ENCODE measurements around the gene CELF4. TPM values are rescaled to one million over a fixed set of nuclear protein-coding genes. Genes with fewer than 3 reads are reported as not detected.

Gene CELF4
- total and polyA plus RNA-seq, 2 donors (not counting 1 experiment from before 2014, with no cell fraction given) = 0.17 TPM; not detected in 1

DNA sequence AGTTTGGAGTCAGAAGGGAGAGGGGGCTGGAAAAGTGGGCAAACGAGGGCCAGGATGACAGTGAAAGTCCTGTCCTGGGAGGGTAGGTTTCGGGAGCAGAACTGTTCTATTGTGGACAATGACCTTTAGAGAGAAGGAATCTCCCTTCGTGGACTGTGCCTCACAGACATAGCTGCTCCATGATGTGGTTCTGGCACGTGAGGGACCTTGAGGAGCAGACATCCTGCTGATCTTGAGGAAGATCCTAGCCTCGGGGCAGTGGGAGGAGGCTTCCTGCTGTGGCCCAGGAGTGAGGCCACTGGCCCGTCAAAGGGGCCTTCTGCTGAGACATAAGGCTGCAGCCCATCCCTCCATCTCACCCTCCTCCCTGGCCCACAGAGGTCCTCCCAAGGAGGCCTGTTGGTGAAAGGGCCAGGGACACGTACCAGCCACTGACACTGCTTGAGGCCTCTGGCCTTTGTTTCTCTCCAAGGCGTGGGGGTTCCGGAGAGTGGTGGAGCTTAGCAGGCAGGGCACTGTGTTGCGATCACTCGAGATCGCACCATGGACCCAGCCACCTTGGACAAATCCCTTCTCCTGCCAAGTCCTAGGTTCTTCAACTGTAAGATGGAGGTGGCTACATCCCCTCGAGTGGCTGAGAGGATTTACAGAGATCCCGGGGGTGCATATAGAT lies 167.2 kb downstream of the CELF4 start:
- DNase-seq (ENCODE audit: low read depth in 2 of 2) = no peak

DNA sequence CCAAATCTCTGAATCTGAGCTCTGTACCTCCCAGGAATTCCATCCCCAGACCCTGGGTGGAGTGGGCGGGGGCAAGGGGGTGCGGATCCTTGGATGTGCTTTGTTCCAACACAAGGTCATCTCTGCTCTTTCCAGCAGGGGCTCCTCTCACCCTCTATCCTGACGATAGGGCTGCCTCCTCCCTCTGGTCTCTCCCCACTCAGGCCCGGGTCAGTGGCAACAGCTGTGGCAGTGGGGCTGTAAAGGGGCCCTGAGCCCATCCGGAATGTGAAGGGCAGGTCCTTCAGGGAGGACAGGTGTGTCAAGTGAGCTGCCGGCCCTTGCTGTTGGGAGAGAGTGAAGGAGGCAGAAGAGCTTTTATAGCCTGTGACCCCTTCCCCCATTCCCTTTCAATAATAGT lies 167.8 kb downstream of the CELF4 start:
- H2AFZ ChIP-seq (ENCODE audit: low read length) = no peak overlapping the region
- H3K27me3 ChIP-seq (ENCODE audit: control insufficient read depth, insufficient read depth, low read length) = no peaks in the 10 kb centered on the region
- DNase-seq (ENCODE audit: low read depth in 2 of 2) = no peak
- no peak overlapping the region for H3K27ac ChIP-seq (ENCODE audit: insufficient read depth, low read length)
- no peaks in the 10 kb centered on the region for H4K20me1 ChIP-seq (ENCODE audit: control insufficient read depth, extremely low read depth, insufficient read depth, low read length)
- H3K4me1 ChIP-seq (ENCODE audit: control insufficient read depth, extremely low read depth, insufficient read depth, low read length) = peaks cover 17% of the 10 kb centered on the region
- TF ChIP-seq, protein P1, sequence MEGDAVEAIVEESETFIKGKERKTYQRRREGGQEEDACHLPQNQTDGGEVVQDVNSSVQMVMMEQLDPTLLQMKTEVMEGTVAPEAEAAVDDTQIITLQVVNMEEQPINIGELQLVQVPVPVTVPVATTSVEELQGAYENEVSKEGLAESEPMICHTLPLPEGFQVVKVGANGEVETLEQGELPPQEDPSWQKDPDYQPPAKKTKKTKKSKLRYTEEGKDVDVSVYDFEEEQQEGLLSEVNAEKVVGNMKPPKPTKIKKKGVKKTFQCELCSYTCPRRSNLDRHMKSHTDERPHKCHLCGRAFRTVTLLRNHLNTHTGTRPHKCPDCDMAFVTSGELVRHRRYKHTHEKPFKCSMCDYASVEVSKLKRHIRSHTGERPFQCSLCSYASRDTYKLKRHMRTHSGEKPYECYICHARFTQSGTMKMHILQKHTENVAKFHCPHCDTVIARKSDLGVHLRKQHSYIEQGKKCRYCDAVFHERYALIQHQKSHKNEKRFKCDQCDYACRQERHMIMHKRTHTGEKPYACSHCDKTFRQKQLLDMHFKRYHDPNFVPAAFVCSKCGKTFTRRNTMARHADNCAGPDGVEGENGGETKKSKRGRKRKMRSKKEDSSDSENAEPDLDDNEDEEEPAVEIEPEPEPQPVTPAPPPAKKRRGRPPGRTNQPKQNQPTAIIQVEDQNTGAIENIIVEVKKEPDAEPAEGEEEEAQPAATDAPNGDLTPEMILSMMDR (conservative IDR thresholded peaks at IDR 0.05 in 1 of 2, IDR thresholded peaks at IDR 0.05 in 1 of 2; ENCODE audit: low read depth in 1 of 2, low read length in 2 of 2) = no peak
- no peak for TF ChIP-seq EZH2 (IDR thresholded peaks at IDR 0.05; ENCODE audit: low read length, missing control alignments)
- no peaks in the 10 kb centered on the region for H3K9me3 ChIP-seq (ENCODE audit: control insufficient read depth, insufficient read depth, low read depth, low read length)
- H3K36me3 ChIP-seq (ENCODE audit: control insufficient read depth, insufficient read depth, low read length) = no peaks in the 10 kb centered on the region
- no peaks in the 10 kb centered on the region for H3K79me2 ChIP-seq (ENCODE audit: control insufficient read depth, insufficient read depth, low read length)
- no peak overlapping the region for H3K4me2 ChIP-seq (ENCODE audit: extremely low read depth, insufficient read depth, low read length)
- H3K9ac ChIP-seq (ENCODE audit: insufficient read depth, low read length) = no peak overlapping the region
- H3K4me3 ChIP-seq (replicated peaks in 1 of 4; ENCODE audit: control extremely low read depth in 1 of 4, insufficient read depth in 1 of 4, low read depth in 3 of 4, low read length in 4 of 4) = no peak overlapping the region

More for the DNA sequence above, 167.2 kb downstream of the CELF4 start:
- Histone ChIP-seq H2AFZ (ENCODE audit: low read length) (no peak overlapping the region), H3K9ac (ENCODE audit: insufficient read depth, low read length) (no peak overlapping the region), H3K36me3 (ENCODE audit: control insufficient read depth, insufficient read depth, low read length) (no peaks in the 10 kb centered on the region), H3K4me3 (replicated peaks in 1 of 4; ENCODE audit: control extremely low read depth in 1 of 4, insufficient read depth in 1 of 4, low read depth in 3 of 4, low read length in 4 of 4) (no peak overlapping the region), H3K4me1 (ENCODE audit: control insufficient read depth, extremely low read depth, insufficient read depth, low read length) (peaks cover 20% of the 10 kb centered on the region), H3K4me2 (ENCODE audit: extremely low read depth, insufficient read depth, low read length) (no peak overlapping the region), H3K79me2 (ENCODE audit: control insufficient read depth, insufficient read depth, low read length) (no peaks in the 10 kb centered on the region), H3K9me3 (ENCODE audit: control insufficient read depth, insufficient read depth, low read depth, low read length) (no peaks in the 10 kb centered on the region), H3K27me3 (ENCODE audit: control insufficient read depth, insufficient read depth, low read length) (no peaks in the 10 kb centered on the region), H3K27ac (ENCODE audit: insufficient read depth, low read length) (no peak overlapping the region), H4K20me1 (ENCODE audit: control insufficient read depth, extremely low read depth, insufficient read depth, low read length) (no peaks in the 10 kb centered on the region)
- no peak for TF ChIP-seq EZH2 (IDR thresholded peaks at IDR 0.05; ENCODE audit: low read length, missing control alignments)
- TF ChIP-seq, protein P1 (conservative IDR thresholded peaks at IDR 0.05 in 1 of 2, IDR thresholded peaks at IDR 0.05 in 1 of 2; ENCODE audit: low read depth in 1 of 2, low read length in 2 of 2) = no peak

- H2AFZ ChIP-seq (ENCODE audit: low read length) = no peak overlapping the region
- no peaks in the 10 kb centered on the region for H3K9me3 ChIP-seq (ENCODE audit: control insufficient read depth, insufficient read depth, low read depth, low read length)
- H3K36me3 ChIP-seq (ENCODE audit: control insufficient read depth, insufficient read depth, low read length) = no peaks in the 10 kb centered on the region
- H3K4me1 ChIP-seq (ENCODE audit: control insufficient read depth, extremely low read depth, insufficient read depth, low read length) = peaks cover 11% of the 10 kb centered on the region
- H3K79me2 ChIP-seq (ENCODE audit: control insufficient read depth, insufficient read depth, low read length) = no peaks in the 10 kb centered on the region
- no peaks in the 10 kb centered on the region for H4K20me1 ChIP-seq (ENCODE audit: control insufficient read depth, extremely low read depth, insufficient read depth, low read length)
- H3K9ac ChIP-seq (ENCODE audit: insufficient read depth, low read length) = no peak overlapping the region
- no peak overlapping the region for H3K4me3 ChIP-seq (replicated peaks in 1 of 4; ENCODE audit: control extremely low read depth in 1 of 4, insufficient read depth in 1 of 4, low read depth in 3 of 4, low read length in 4 of 4)
- H3K4me2 ChIP-seq (ENCODE audit: extremely low read depth, insufficient read depth, low read length) = no peak overlapping the region
- peak in 1 of 2 donors; percentile 48 for DNase-seq (ENCODE audit: low read depth in 2 of 2)
- H3K27ac ChIP-seq (ENCODE audit: insufficient read depth, low read length) = no peak overlapping the region
- TF ChIP-seq, protein P1 (conservative IDR thresholded peaks at IDR 0.05 in 1 of 2, IDR thresholded peaks at IDR 0.05 in 1 of 2; ENCODE audit: low read depth in 1 of 2, low read length in 2 of 2) = no peak
- TF ChIP-seq EZH2 (IDR thresholded peaks at IDR 0.05; ENCODE audit: low read length, missing control alignments) = no peak
- no peaks in the 10 kb centered on the region for H3K27me3 ChIP-seq (ENCODE audit: control insufficient read depth, insufficient read depth, low read length)
Observed at GRCh38 chr18:37396971-37397720, 168.5 kb downstream of the CELF4 start.
